Natural killer cell (primary cell): Measurements from ENCODE around the gene PTPRT. TPM values are rescaled to one million over a fixed set of nuclear protein-coding genes. Genes with fewer than 3 reads are reported as not detected.

Source experiments
- ATAC-seq, 3 donors: fragments of 150-1000 bp in 2 of 3; fragments of 200-7000 bp in 1 of 3; cut with Tn5 transposase; 1 replicate in 1 of 3; 2 replicates in 2 of 3; pipeline ENCODE4 v1.10.0; 2021; ENCODE audit warnings: mild to moderate bottlenecking in 2 of 3, moderate library complexity in 2 of 3
- DNase-seq, 2 donors: peaks; one replicate each; pipeline versions ENCODE4 v3.0.0 to v3.0.0-alpha.2; 2013 to 2021; ENCODE audit warnings: mixed read lengths in 1 of 2
- H3K27ac ChIP-seq: one replicate; pipeline ENCODE4 v1.5.1; 2013; ENCODE audit warnings: mild to moderate bottlenecking, low read length
- H3K27me3 ChIP-seq: one replicate; pipeline ENCODE4 v1.6.1; 2013; ENCODE audit warnings: low read length; ENCODE audit not compliant: control insufficient read depth, insufficient read depth
- H3K36me3 ChIP-seq: one replicate; pipeline ENCODE4 v1.6.1; 2013; ENCODE audit warnings: low read length; ENCODE audit not compliant: control insufficient read depth, insufficient read depth
- H3K4me1 ChIP-seq: one replicate; pipeline ENCODE4 v1.6.1; 2013; ENCODE audit warnings: low read length; ENCODE audit not compliant: control insufficient read depth, insufficient read depth
- H3K4me3 ChIP-seq: one replicate; pipeline ENCODE4 v1.5.1; 2013; ENCODE audit warnings: low read length
- H3K9me3 ChIP-seq: one replicate; pipeline ENCODE4 v1.6.1; 2013; ENCODE audit warnings: low read length; ENCODE audit not compliant: control insufficient read depth, insufficient read depth
- H3K27ac Mint-ChIP-seq, 2 donors: one replicate each; pipeline ENCODE4 v1.8.0; 2022; ENCODE audit warnings: mild to moderate bottlenecking in 2 of 2, mixed read lengths in 2 of 2, moderate library complexity in 1 of 2
- H3K27me3 Mint-ChIP-seq, 2 donors: one replicate each; pipeline ENCODE4 v1.8.0; 2022; ENCODE audit warnings: low read depth in 2 of 2, mixed read lengths in 2 of 2
- H3K36me3 Mint-ChIP-seq: one replicate; pipeline ENCODE4 v1.8.0; 2022; ENCODE audit warnings: mixed read lengths
- H3K4me1 Mint-ChIP-seq, 2 donors: one replicate each; pipeline ENCODE4 v1.8.0; 2022; ENCODE audit warnings: mixed read lengths in 2 of 2
- H3K4me3 Mint-ChIP-seq: one replicate; pipeline ENCODE4 v1.8.0; 2022; ENCODE audit warnings: mild to moderate bottlenecking, moderate library complexity, mixed read lengths
- H3K9me3 Mint-ChIP-seq, 2 donors: one replicate each; pipeline ENCODE4 v1.8.0; 2022; ENCODE audit warnings: mixed read lengths in 2 of 2
- CTCF ChIP-seq: fragments of 200-600 bp; IDR thresholded peaks from one replicate; pipeline ENCODE4 v1.8.0; 2022; ENCODE audit warnings: antibody characterized with exemption
- WGBS: methylation state at CpG from one replicate; pipeline ENCODE4 v1.1.7; 2013; ENCODE audit warnings: missing lambda C conversion rate; ENCODE audit not compliant: insufficient coverage; 5-methylcytosine and 5-hydroxymethylcytosine counted together
- intact Hi-C: fragments of 100-400 bp; cut with micrococcal nuclease; formaldehyde crosslinking; loops from one replicate; pipeline ENCODE4 v1.14.2; 2022
- total RNA-seq, 4 donors: library from RNA; stranded (reverse); fragments of 120-200 nt in 1 of 4; gene quantifications; one replicate each; pipeline versions ENCODE4 v1.2.3 to v1.2.4, GENCODE V29; 2013 to 2022

The PTPRT gene
- total RNA-seq, 3 donors from 2014 or later (not counting 1 experiment from before 2014, with no cell fraction given) = not detected

GRCh38 chr20:42112161-42112560 is 1077.5 kb downstream of the PTPRT start:
- H3K9me3 Mint-ChIP-seq = peaks cover 0 to 2% of the 10 kb centered on the region in 2 donors
- H3K4me3 Mint-ChIP-seq = no peak overlapping the region
- ATAC-seq = no peak
- no peaks in the 10 kb centered on the region for H3K4me1 ChIP-seq
- intact Hi-C loops = no loop called here
- H3K27me3 ChIP-seq = no peaks in the 10 kb centered on the region
- no peaks in the 10 kb centered on the region for H3K27me3 Mint-ChIP-seq
- no peak for TF ChIP-seq CTCF
- DNase-seq = no peak
- H3K27ac ChIP-seq = no peak overlapping the region
- H3K36me3 ChIP-seq = no peaks in the 10 kb centered on the region
- H3K27ac Mint-ChIP-seq = no peak overlapping the region
- WGBS = 80% methylated on average over 5 of the region's 5 CpGs
- no peak overlapping the region for H3K4me3 ChIP-seq
- no peaks in the 10 kb centered on the region for H3K36me3 Mint-ChIP-seq
- no peaks in the 10 kb centered on the region for H3K4me1 Mint-ChIP-seq
- no peaks in the 10 kb centered on the region for H3K9me3 ChIP-seq

GRCh38 chr20:42111349-42111748 is 1078.4 kb downstream of the PTPRT start:
- Histone ChIP-seq H3K4me3 (no peak overlapping the region), H3K4me1 (no peaks in the 10 kb centered on the region), H3K9me3 (no peaks in the 10 kb centered on the region), H3K27me3 (no peaks in the 10 kb centered on the region), H3K36me3 (no peaks in the 10 kb centered on the region), H3K27ac (no peak overlapping the region)
- H3K36me3 Mint-ChIP-seq = no peaks in the 10 kb centered on the region
- DNase-seq (no peak), ATAC-seq (no peak)
- H3K27me3 Mint-ChIP-seq = no peaks in the 10 kb centered on the region
- 75% methylated on average over 1 of the region's 1 CpG for WGBS
- intact Hi-C loops = no loop called here
- H3K4me1 Mint-ChIP-seq = no peaks in the 10 kb centered on the region
- H3K4me3 Mint-ChIP-seq = no peak overlapping the region
- peaks cover 0 to 2% of the 10 kb centered on the region in 2 donors for H3K9me3 Mint-ChIP-seq
- no peak overlapping the region for H3K27ac Mint-ChIP-seq
- TF ChIP-seq CTCF = no peak

GRCh38 chr20:42110301-42110700 is 1079.4 kb downstream of the PTPRT start:
- ATAC-seq (no peak), DNase-seq (no peak)
- 83% methylated on average over 15 of the region's 15 CpGs for WGBS
- intact Hi-C loops = no loop called here
- H3K27ac ChIP-seq = no peak overlapping the region
- no peaks in the 10 kb centered on the region for H3K36me3 ChIP-seq
- TF ChIP-seq CTCF = no peak
- H3K9me3 ChIP-seq = no peaks in the 10 kb centered on the region
- H3K4me1 ChIP-seq = no peaks in the 10 kb centered on the region
- peaks cover 0 to 2% of the 10 kb centered on the region in 2 donors for H3K9me3 Mint-ChIP-seq
- H3K4me3 Mint-ChIP-seq = no peak overlapping the region
- no peaks in the 10 kb centered on the region for H3K36me3 Mint-ChIP-seq
- no peaks in the 10 kb centered on the region for H3K4me1 Mint-ChIP-seq
- no peak overlapping the region for H3K4me3 ChIP-seq
- no peak overlapping the region for H3K27ac Mint-ChIP-seq
- H3K27me3 ChIP-seq = no peaks in the 10 kb centered on the region
- H3K27me3 Mint-ChIP-seq = no peaks in the 10 kb centered on the region

GRCh38 chr20:42102000-42102399 is 1087.7 kb downstream of the PTPRT start:
- Mint-ChIP-seq H3K36me3 (no peaks in the 10 kb centered on the region), H3K4me1 (no peaks in the 10 kb centered on the region), H3K9me3 (peaks cover 0 to 3% of the 10 kb centered on the region in 2 donors), H3K27me3 (peaks cover 0 to 3% of the 10 kb centered on the region in 2 donors), H3K4me3 (no peak overlapping the region), H3K27ac (no peak overlapping the region)
- Histone ChIP-seq H3K4me1 (no peaks in the 10 kb centered on the region), H3K27ac (no peak overlapping the region), H3K4me3 (no peak overlapping the region), H3K27me3 (no peaks in the 10 kb centered on the region), H3K36me3 (no peaks in the 10 kb centered on the region), H3K9me3 (no peaks in the 10 kb centered on the region)
- WGBS = 92% methylated on average over 12 of the region's 12 CpGs
- TF ChIP-seq CTCF = no peak
- ATAC-seq = no peak
- intact Hi-C loops = no loop called here
- no peak for DNase-seq
